ENCODE data around the gene FBXL16. TPM values are rescaled to one million over a fixed set of nuclear protein-coding genes. Genes with fewer than 3 reads are reported as not detected.

FBXL16 gene
- total RNA-seq, 4 donors from 2014 or later: 2.2 to 8.4 (median 3.7) TPM

GRCh38 chr16:676565-676902 is 29.1 kb downstream of the FBXL16 start:
- peak overlapping the region in 1 of 4 donors; percentile 45 for H3K4me3 ChIP-seq
- intact Hi-C loops (cut with DNase I): no loop called here
- DNase-seq: no peak
- peaks cover 19 to 34% (median 20%) of the 10 kb centered on the region in 3 donors for H3K36me3 ChIP-seq
- no peak for TF ChIP-seq POLR2A (IDR thresholded peaks at IDR 0.05)
- TF ChIP-seq CTCF (IDR thresholded peaks at IDR 0.05): no peak
- H3K4me1 ChIP-seq: peaks cover 40 to 76% (median 47%) of the 10 kb centered on the region in 3 donors
- WGBS, 2 donors: 56 to 70% methylated on average over 2 to 3 of the region's 21 CpGs
- peak overlapping the region; percentile 6 to 52 (median 31) for H3K27ac ChIP-seq
- no peaks in the 10 kb centered on the region for H3K9me3 ChIP-seq
- peaks cover 0 to 33% (median 0%) of the 10 kb centered on the region in 4 donors for H3K27me3 ChIP-seq

GRCh38 chr16:675884-676564 is 29.6 kb downstream of the FBXL16 start:
- Histone ChIP-seq H3K27me3 (peaks cover 0 to 33% (median 0%) of the 10 kb centered on the region in 4 donors), H3K27ac (peak overlapping the region in 3 of 4 donors; percentile 20 to 42 (median 34)), H3K9me3 (no peaks in the 10 kb centered on the region), H3K4me1 (peaks cover 34 to 71% (median 42%) of the 10 kb centered on the region in 3 donors), H3K36me3 (peaks cover 21 to 36% (median 24%) of the 10 kb centered on the region in 3 donors), H3K4me3 (peak overlapping the region in 3 of 4 donors; percentile 19 to 63 (median 40))
- 30 to 47% methylated on average over 2 to 3 of the region's 25 CpGs for WGBS, 2 donors
- TF ChIP-seq POLR2A (IDR thresholded peaks at IDR 0.05): no peak
- no peak for TF ChIP-seq CTCF (IDR thresholded peaks at IDR 0.05)
- intact Hi-C loops (cut with DNase I): no loop called here
- DNase-seq: no peak

GRCh38 chr16:674968-675883 is 30.4 kb downstream of the FBXL16 start, which contains the start of gene RHBDL1:
RHBDL1 (plus strand) TSS chr16:675671; CDS start chr16:675791, 120 bp downstream.
- H3K4me3 ChIP-seq: peak within 1 kb of the TSS in 3 of 4 donors; percentile 19 to 63 (median 40)
- peak within 1 kb of the TSS in 3 of 4 donors; percentile 20 to 42 (median 34) for H3K27ac ChIP-seq
- 13 to 20% methylated on average over 3 to 5 of the region's 73 CpGs for WGBS, 2 donors
- H3K36me3 ChIP-seq: peaks cover 29 to 44% (median 32%) of the 10 kb centered on the region in 3 donors
- H3K4me1 ChIP-seq: peaks cover 28 to 66% (median 40%) of the 10 kb centered on the region in 3 donors
- TF ChIP-seq POLR2A (IDR thresholded peaks at IDR 0.05): no peak
- no peak for TF ChIP-seq CTCF (IDR thresholded peaks at IDR 0.05)
- intact Hi-C loops (cut with DNase I): no loop called here
- DNase-seq: no peak
- H3K27me3 ChIP-seq: peaks cover 0 to 33% (median 0%) of the 10 kb centered on the region in 4 donors
- no peaks in the 10 kb centered on the region for H3K9me3 ChIP-seq

- 87 to 100% methylated on average over 1 to 3 of the region's 22 CpGs for WGBS, 2 donors
- Histone ChIP-seq H3K9me3 (no peaks in the 10 kb centered on the region), H3K4me1 (peaks cover 26 to 70% (median 39%) of the 10 kb centered on the region in 3 donors), H3K27ac (no peak overlapping the region), H3K27me3 (peaks cover 0 to 33% (median 0%) of the 10 kb centered on the region in 4 donors), H3K36me3 (peaks cover 35 to 52% (median 36%) of the 10 kb centered on the region in 3 donors), H3K4me3 (no peak overlapping the region)
- TF ChIP-seq POLR2A (IDR thresholded peaks at IDR 0.05): no peak
- TF ChIP-seq CTCF (IDR thresholded peaks at IDR 0.05): no peak
- intact Hi-C loops (cut with DNase I): no loop called here
- DNase-seq: no peak
Observed at GRCh38 chr16:674214-674881, 31.3 kb downstream of the FBXL16 start.

Measured in esophagus squamous epithelium (tissue), 5 donors.